Astrocyte (in vitro differentiated cells and primary cell): ENCODE data around the gene DCLK2. TPM values are rescaled to one million over a fixed set of nuclear protein-coding genes. Genes with fewer than 3 reads are reported as not detected.

ENCODE experiments used
- DNase-seq: peaks from one replicate; pipeline ENCODE4 v3.0.0-alpha.2; 2010; ENCODE audit warnings: low read depth
- FAIRE-seq: peaks from 2 replicates; lab custom pipeline; 2011; peaks lifted over from hg19 to GRCh38; lab: Jason Lieb, UNC
- H2AFZ ChIP-seq: 2 replicates; pipeline ENCODE4 v1.6.0; 2012; ENCODE audit warnings: low read depth, low read length, inconsistent platforms
- H3K27ac ChIP-seq: 2 replicates; pipeline ENCODE4 v1.5.1; 2011; ENCODE audit warnings: low read depth, low read length, inconsistent platforms
- H3K27me3 ChIP-seq: 2 replicates; pipeline ENCODE4 v1.6.0; 2011; ENCODE audit warnings: low read length, inconsistent platforms; ENCODE audit not compliant: insufficient read depth
- H3K36me3 ChIP-seq: 2 replicates; pipeline ENCODE4 v1.5.1; 2011; ENCODE audit warnings: low read length, inconsistent platforms; ENCODE audit not compliant: insufficient read depth
- H3K4me1 ChIP-seq: 2 replicates; pipeline ENCODE4 v1.5.1; 2011; ENCODE audit warnings: low read length, inconsistent platforms; ENCODE audit not compliant: insufficient read depth
- H3K4me2 ChIP-seq: 2 replicates; pipeline ENCODE4 v1.6.0; 2012; ENCODE audit warnings: low read length, inconsistent platforms
- H3K4me3 ChIP-seq: 2 replicates; pipeline ENCODE4 v1.5.1; 2011; ENCODE audit warnings: low read depth, mild to moderate bottlenecking, low read length, inconsistent platforms; ENCODE audit not compliant: insufficient read depth
- H3K79me2 ChIP-seq: 2 replicates; pipeline ENCODE4 v1.6.0; 2012; ENCODE audit warnings: mild to moderate bottlenecking, low read length, inconsistent platforms; ENCODE audit not compliant: insufficient read depth
- H3K9ac ChIP-seq: 2 replicates; pipeline ENCODE4 v1.6.0; 2012; ENCODE audit warnings: mild to moderate bottlenecking, low read length, inconsistent platforms
- H3K9me3 ChIP-seq: 2 replicates; pipeline ENCODE4 v1.5.1; 2012; ENCODE audit warnings: low read depth, mild to moderate bottlenecking, low read length, inconsistent platforms; ENCODE audit not compliant: insufficient read depth
- H4K20me1 ChIP-seq: 2 replicates; pipeline ENCODE4 v1.6.0; 2012; ENCODE audit warnings: low read length, inconsistent platforms; ENCODE audit not compliant: insufficient read depth
- H3K27ac Mint-ChIP-seq: one replicate; pipeline ENCODE4 v1.8.0; 2021; ENCODE audit warnings: mild to moderate bottlenecking, mixed read lengths; ENCODE audit not compliant: unreplicated experiment
- H3K27me3 Mint-ChIP-seq: one replicate; pipeline ENCODE4 v1.8.0; 2021; ENCODE audit warnings: low read depth, mixed read lengths; ENCODE audit not compliant: unreplicated experiment
- H3K36me3 Mint-ChIP-seq: one replicate; pipeline ENCODE4 v1.8.0; 2021; ENCODE audit warnings: low read depth, mixed read lengths; ENCODE audit not compliant: unreplicated experiment
- H3K4me1 Mint-ChIP-seq: one replicate; pipeline ENCODE4 v1.8.0; 2021; ENCODE audit warnings: low read depth, mixed read lengths; ENCODE audit not compliant: unreplicated experiment
- H3K4me3 Mint-ChIP-seq: one replicate; pipeline ENCODE4 v1.8.0; 2021; ENCODE audit warnings: mild to moderate bottlenecking, moderate library complexity, mixed read lengths; ENCODE audit not compliant: unreplicated experiment
- H3K9me3 Mint-ChIP-seq: one replicate; pipeline ENCODE4 v1.8.0; 2021; ENCODE audit warnings: mild to moderate bottlenecking, mixed read lengths; ENCODE audit not compliant: unreplicated experiment
- EZH2 ChIP-seq: IDR thresholded peaks from 2 replicates; pipeline ENCODE4 v1.6.1; 2012; ENCODE audit warnings: mild to moderate bottlenecking, low read length, inconsistent platforms; ENCODE audit not compliant: insufficient read depth
- total RNA-seq: library from RNA; stranded (reverse); gene quantifications from 2 replicates; pipeline ENCODE4 v1.2.1, GENCODE V29; 2021
- TF ChIP-seq, protein P1 (sequence below): IDR thresholded peaks from 2 replicates; pipeline ENCODE4 v1.5.1; 2011; ENCODE audit warnings: low read depth, mild to moderate bottlenecking, inconsistent platforms, low read length, moderate library complexity; ENCODE audit not compliant: insufficient read depth

DCLK2 gene
- total RNA-seq, 1 donor from 2014 or later, result 6.2 TPM

DNA sequence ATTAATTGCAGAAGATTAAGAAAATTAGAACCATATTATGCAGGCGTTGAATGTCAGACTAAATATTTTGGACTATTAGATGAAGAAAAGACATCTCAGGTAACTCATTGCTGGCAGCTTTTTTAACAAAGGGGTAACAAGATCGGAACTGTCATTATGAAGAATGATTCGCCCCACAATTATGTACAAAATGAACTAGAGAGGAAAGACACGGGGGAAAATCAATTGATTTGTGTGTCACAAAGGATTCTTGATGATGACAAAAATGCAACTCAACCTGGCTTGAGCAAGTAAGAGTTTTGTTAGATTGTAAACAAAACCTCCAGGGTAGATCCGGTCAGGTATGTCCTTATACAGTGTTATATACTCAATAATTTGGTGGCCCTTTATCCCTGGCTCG, 12.5 kb upstream of the DCLK2 start:
- Mint-ChIP-seq H3K36me3 (no peaks in the 10 kb centered on the region), H3K4me3 (no peak overlapping the region), H3K27me3 (no peaks in the 10 kb centered on the region), H3K4me1 (no peaks in the 10 kb centered on the region), H3K9me3 (no peaks in the 10 kb centered on the region), H3K27ac (no peak overlapping the region)
- Histone ChIP-seq H3K79me2 (no peaks in the 10 kb centered on the region), H3K9me3 (no peaks in the 10 kb centered on the region), H3K9ac (no peak overlapping the region), H2AFZ (no peak overlapping the region), H3K4me1 (no peaks in the 10 kb centered on the region), H3K4me3 (no peak overlapping the region), H3K27ac (no peak overlapping the region), H3K27me3 (no peaks in the 10 kb centered on the region), H4K20me1 (no peaks in the 10 kb centered on the region), H3K4me2 (no peak overlapping the region), H3K36me3 (no peaks in the 10 kb centered on the region)
- DNase-seq, result no peak
- no peak for TF ChIP-seq EZH2
- no peak for FAIRE-seq

DNA sequence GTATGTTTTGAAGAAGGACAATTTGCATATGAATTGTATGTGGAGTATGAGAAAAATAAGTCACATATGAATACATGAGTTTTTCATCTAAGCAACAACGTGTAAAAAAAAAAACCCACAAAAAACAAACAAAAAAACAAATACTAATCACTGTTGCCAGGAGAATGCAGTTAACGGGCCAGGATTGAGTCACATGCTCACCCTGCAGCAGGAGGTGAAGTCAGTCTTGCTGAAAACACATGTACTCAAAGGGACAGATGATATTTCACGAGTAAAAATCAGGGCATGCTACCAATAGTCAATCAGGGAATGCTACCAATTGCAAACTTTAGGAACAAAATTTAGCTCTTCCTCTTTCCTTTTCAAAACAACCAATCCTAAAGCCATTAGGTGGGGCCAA, 10.4 kb upstream of the DCLK2 start:
- H3K9ac ChIP-seq, result no peak overlapping the region
- no peak for TF ChIP-seq EZH2
- TF ChIP-seq, protein P1, sequence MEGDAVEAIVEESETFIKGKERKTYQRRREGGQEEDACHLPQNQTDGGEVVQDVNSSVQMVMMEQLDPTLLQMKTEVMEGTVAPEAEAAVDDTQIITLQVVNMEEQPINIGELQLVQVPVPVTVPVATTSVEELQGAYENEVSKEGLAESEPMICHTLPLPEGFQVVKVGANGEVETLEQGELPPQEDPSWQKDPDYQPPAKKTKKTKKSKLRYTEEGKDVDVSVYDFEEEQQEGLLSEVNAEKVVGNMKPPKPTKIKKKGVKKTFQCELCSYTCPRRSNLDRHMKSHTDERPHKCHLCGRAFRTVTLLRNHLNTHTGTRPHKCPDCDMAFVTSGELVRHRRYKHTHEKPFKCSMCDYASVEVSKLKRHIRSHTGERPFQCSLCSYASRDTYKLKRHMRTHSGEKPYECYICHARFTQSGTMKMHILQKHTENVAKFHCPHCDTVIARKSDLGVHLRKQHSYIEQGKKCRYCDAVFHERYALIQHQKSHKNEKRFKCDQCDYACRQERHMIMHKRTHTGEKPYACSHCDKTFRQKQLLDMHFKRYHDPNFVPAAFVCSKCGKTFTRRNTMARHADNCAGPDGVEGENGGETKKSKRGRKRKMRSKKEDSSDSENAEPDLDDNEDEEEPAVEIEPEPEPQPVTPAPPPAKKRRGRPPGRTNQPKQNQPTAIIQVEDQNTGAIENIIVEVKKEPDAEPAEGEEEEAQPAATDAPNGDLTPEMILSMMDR, result no peak
- H3K4me1 ChIP-seq, result no peaks in the 10 kb centered on the region
- Mint-ChIP-seq H3K4me1 (no peaks in the 10 kb centered on the region), H3K9me3 (no peaks in the 10 kb centered on the region), H3K27me3 (no peaks in the 10 kb centered on the region), H3K27ac (no peak overlapping the region), H3K36me3 (no peaks in the 10 kb centered on the region), H3K4me3 (no peak overlapping the region)
- H4K20me1 ChIP-seq, result no peaks in the 10 kb centered on the region
- no peaks in the 10 kb centered on the region for H3K27me3 ChIP-seq
- H3K36me3 ChIP-seq, result no peaks in the 10 kb centered on the region
- H3K4me3 ChIP-seq, result no peak overlapping the region
- H3K4me2 ChIP-seq, result no peak overlapping the region
- no peaks in the 10 kb centered on the region for H3K9me3 ChIP-seq
- DNase-seq (no peak), FAIRE-seq (no peak)
- no peak overlapping the region for H2AFZ ChIP-seq
- H3K27ac ChIP-seq, result no peak overlapping the region
- H3K79me2 ChIP-seq, result no peaks in the 10 kb centered on the region

DNA sequence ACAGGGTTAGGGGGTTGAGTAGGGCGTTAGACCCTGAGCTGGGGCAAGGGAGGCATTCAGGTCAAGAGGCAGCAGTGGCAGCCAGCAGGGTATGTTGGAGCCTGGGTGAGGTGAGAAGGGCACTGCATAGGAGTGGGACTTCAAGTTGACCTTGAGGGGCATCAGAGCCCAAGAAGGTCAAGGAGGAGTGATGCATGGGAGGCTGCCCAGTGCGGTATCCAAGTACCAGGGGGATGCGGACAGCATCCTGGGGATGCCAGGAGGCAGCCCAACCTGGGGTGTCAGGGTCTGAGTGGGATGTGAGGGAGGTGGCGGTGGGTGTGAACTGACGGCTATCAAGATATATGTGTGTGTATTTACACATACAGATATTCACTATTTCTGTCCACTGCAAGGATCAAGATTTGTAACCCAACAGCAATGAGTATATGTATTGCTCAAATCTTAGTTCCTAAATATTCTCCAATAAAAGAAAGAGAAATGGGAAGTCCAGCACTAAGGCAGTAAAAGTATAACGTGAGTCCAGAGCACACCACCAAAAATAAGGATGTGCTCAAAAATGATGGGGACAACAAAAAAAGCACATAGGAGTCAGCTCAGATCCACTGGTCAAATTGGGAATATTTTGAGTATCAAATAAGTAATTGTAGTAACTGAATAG, 9.8 kb upstream of the DCLK2 start:
- Histone ChIP-seq H3K9ac (no peak overlapping the region), H3K4me3 (no peak overlapping the region), H3K36me3 (no peaks in the 10 kb centered on the region), H3K79me2 (no peaks in the 10 kb centered on the region), H3K4me2 (no peak overlapping the region), H3K27ac (no peak overlapping the region), H3K27me3 (no peaks in the 10 kb centered on the region), H2AFZ (no peak overlapping the region), H3K4me1 (peaks cover 3% of the 10 kb centered on the region), H4K20me1 (no peaks in the 10 kb centered on the region), H3K9me3 (no peaks in the 10 kb centered on the region)
- Mint-ChIP-seq H3K36me3 (no peaks in the 10 kb centered on the region), H3K4me3 (no peak overlapping the region), H3K27ac (no peak overlapping the region), H3K9me3 (no peaks in the 10 kb centered on the region), H3K27me3 (no peaks in the 10 kb centered on the region), H3K4me1 (peaks cover 5% of the 10 kb centered on the region)
- DNase-seq (no peak), FAIRE-seq (no peak)
- TF ChIP-seq, protein P1, result no peak
- no peak for TF ChIP-seq EZH2
